Ishikawa (cell line): ENCODE data around the gene PCP4L1.

Source experiments
- CEBPB ChIP-seq: IDR thresholded peaks from 2 replicates; pipeline ENCODE4 v1.6.1; 2012
- CREB1 ChIP-seq: IDR thresholded peaks from 2 replicates; pipeline ENCODE4 v1.6.1; 2012; ENCODE audit warnings: low read depth
- EGR1 ChIP-seq: IDR thresholded peaks from 2 replicates; pipeline ENCODE4 v1.6.1; 2012
- EP300 ChIP-seq: IDR thresholded peaks from 2 replicates; pipeline ENCODE4 v1.6.1; 2012; ENCODE audit warnings: borderline replicate concordance
- FOXM1 ChIP-seq: IDR thresholded peaks from 2 replicates; pipeline ENCODE4 v1.6.1; 2012; ENCODE audit warnings: low read depth, borderline replicate concordance
- NFIC ChIP-seq: IDR thresholded peaks from 2 replicates; pipeline ENCODE4 v1.6.1; 2012
- RAD21 ChIP-seq: IDR thresholded peaks from 2 replicates; pipeline ENCODE4 v1.6.1; 2012; ENCODE audit warnings: low read depth
- TAF1 ChIP-seq: IDR thresholded peaks from 2 replicates; pipeline ENCODE4 v1.6.1; 2012; ENCODE audit warnings: low read depth, mild to moderate bottlenecking
- TCF12 ChIP-seq: IDR thresholded peaks from 2 replicates; pipeline ENCODE4 v1.6.1; 2012; ENCODE audit warnings: low read depth
- TEAD4 ChIP-seq: IDR thresholded peaks from 2 replicates; pipeline ENCODE4 v1.6.1; 2012
- YY1 ChIP-seq: IDR thresholded peaks from 2 replicates; pipeline ENCODE4 v1.6.1; 2012; ENCODE audit warnings: low read depth
- ZBTB7A ChIP-seq: IDR thresholded peaks from 2 replicates; pipeline ENCODE4 v1.6.1; 2012; ENCODE audit warnings: low read depth
- TF ChIP-seq, protein P1 (sequence below): IDR thresholded peaks from 2 replicates; pipeline ENCODE4 v1.6.1; 2012
- TF ChIP-seq, protein P2 (sequence below): IDR thresholded peaks from 2 replicates; pipeline ENCODE4 v1.6.1; 2012; ENCODE audit warnings: low read depth, mild to moderate bottlenecking
- TF ChIP-seq, protein P3 (sequence below): IDR thresholded peaks from 2 replicates; pipeline ENCODE4 v1.6.1; 2012

The PCP4L1 gene

DNA sequence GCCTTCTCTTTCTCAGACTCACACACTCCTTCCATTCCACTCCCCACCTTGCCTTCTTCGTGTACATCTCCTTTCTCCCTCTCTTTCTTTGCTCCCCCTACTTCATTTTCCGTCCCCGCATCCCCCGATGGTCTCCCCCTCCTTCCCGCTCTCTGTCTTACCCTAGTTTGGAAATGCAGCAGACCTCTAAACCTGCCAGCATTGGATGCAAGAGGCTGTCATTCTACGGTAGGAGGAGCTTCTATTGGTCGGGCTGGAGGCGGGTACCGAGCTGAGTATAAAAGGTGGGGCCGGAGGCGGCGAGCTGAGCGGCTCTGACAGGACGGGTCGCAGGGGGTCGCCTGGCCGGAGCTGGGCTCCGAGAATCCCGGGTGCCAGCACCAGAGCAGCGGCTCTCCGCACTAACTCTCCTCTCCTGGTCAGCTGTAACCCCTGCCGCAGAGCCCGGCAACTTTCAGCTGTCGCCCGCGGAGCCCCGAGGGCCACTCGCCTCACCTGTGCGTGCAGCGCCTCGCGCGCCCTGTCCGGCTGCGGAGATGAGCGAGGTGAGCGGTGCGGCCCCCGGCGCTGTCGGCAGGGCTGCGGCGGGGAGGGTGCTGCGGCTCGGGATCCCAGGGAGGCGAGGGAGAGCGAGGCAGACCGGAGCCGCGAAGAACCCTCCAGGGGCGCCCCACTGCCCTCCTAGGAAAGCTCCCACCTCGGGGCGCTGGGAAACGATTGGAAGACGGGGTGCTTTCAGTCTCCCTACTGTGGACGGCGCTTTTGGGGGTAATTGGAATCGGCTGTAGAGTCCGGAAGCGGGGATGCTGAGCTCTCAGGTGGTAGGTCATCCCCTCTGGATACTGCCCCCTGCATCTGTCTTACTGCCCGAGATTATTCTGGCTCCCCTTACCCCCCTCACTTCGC is at the start of gene PCP4L1:
TSS of gene PCP4L1 (plus strand) at position 307 of the 906 bp plus-strand sequence. CDS start at position 537, 230 bp downstream.
- TF ChIP-seq TAF1 (no peak), RAD21 (no peak), TCF12 (no peak), NFIC (no peak), YY1 (no peak), ZBTB7A (no peak)
- TF ChIP-seq, protein P1, sequence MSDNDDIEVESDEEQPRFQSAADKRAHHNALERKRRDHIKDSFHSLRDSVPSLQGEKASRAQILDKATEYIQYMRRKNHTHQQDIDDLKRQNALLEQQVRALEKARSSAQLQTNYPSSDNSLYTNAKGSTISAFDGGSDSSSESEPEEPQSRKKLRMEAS: no peak; the same call in 1 of the 2 replicates

DNA sequence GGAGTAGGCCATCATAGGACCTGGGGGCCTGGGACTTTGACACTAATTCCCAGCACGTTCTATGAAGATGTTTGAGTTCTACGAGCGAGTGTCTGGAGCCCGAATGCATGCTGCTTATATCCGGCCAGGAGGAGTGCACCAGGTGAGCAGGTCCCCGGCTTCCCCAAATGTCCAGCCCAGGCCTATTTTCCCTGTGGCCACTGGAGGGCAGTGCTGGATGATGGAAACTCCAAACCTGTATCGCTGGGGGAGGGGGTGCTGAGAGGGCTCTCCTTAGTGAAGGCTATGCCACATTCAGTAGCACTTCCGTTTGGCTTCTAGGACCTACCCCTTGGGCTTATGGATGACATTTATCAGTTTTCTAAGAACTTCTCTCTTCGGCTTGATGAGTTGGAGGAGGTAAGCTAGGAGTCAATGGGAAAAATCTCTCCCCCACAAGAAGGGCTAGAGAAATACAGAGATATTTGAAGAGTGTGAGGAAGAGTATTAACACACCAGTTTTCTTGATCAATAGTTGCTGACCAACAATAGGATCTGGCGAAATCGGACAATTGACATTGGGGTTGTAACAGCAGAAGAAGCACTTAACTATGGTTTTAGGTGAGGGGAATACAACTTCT is 48.6 kb upstream of the PCP4L1 start:
- TF ChIP-seq RAD21 (peak; percentile 78), CREB1 (no peak)

DNA sequence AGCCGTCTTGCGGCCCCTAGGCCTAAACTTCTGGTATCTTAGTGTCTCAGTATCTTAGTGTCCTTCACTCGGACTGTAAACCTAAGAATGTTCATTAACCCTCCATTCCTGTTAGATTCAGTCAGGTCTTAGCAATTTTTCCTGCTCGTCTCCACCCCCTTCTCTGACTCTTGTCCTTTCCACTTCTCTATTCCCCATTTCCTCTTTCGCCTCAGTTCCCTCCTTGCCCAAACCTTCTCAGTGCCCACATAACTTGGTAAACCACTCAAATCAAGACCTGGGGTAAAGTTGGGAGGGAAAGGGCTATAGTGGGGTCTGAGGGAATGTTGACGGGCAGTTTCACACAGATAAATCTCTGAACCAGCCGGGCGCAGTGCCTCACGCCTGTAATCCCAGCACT is 44.2 kb upstream of the PCP4L1 start:
- TF ChIP-seq, protein P2, sequence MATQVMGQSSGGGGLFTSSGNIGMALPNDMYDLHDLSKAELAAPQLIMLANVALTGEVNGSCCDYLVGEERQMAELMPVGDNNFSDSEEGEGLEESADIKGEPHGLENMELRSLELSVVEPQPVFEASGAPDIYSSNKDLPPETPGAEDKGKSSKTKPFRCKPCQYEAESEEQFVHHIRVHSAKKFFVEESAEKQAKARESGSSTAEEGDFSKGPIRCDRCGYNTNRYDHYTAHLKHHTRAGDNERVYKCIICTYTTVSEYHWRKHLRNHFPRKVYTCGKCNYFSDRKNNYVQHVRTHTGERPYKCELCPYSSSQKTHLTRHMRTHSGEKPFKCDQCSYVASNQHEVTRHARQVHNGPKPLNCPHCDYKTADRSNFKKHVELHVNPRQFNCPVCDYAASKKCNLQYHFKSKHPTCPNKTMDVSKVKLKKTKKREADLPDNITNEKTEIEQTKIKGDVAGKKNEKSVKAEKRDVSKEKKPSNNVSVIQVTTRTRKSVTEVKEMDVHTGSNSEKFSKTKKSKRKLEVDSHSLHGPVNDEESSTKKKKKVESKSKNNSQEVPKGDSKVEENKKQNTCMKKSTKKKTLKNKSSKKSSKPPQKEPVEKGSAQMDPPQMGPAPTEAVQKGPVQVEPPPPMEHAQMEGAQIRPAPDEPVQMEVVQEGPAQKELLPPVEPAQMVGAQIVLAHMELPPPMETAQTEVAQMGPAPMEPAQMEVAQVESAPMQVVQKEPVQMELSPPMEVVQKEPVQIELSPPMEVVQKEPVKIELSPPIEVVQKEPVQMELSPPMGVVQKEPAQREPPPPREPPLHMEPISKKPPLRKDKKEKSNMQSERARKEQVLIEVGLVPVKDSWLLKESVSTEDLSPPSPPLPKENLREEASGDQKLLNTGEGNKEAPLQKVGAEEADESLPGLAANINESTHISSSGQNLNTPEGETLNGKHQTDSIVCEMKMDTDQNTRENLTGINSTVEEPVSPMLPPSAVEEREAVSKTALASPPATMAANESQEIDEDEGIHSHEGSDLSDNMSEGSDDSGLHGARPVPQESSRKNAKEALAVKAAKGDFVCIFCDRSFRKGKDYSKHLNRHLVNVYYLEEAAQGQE: no peak
- no peak for TF ChIP-seq RAD21
- TF ChIP-seq YY1: no peak
- TF ChIP-seq FOXM1: no peak
- TF ChIP-seq EGR1: no peak
- no peak for TF ChIP-seq NFIC
- no peak for TF ChIP-seq TAF1
- TF ChIP-seq CREB1: no peak
- TF ChIP-seq TEAD4: no peak
- no peak for TF ChIP-seq ZBTB7A
- no peak for TF ChIP-seq CEBPB
- TF ChIP-seq, protein P1: no peak
- TF ChIP-seq, protein P3, sequence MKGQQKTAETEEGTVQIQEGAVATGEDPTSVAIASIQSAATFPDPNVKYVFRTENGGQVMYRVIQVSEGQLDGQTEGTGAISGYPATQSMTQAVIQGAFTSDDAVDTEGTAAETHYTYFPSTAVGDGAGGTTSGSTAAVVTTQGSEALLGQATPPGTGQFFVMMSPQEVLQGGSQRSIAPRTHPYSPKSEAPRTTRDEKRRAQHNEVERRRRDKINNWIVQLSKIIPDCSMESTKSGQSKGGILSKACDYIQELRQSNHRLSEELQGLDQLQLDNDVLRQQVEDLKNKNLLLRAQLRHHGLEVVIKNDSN: no peak

DNA sequence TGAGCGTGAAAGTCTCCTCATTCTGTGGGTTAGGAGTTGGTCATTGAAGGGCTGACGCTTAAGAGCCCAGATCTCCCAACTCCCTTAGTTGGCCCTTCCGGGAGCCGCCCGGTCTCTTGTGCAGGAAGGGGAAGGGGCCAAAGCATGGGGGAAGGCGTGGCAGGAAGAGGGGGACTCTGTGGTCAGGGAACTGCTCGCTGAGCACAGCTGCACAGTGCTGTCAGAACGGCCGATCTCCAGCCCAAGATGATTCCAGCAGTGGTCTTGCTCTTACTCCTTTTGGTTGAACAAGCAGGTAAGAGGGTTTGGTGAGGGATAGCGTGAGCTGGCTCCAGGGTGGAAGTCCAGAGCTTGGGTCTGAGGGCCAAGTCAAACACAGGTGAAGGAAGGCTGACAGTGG is 43.5 kb upstream of the PCP4L1 start, which contains the start of gene FCER1G:
TSS of gene FCER1G (plus strand) at position 220 of the 400 bp plus-strand sequence. CDS start at position 247, 27 bp downstream.
- TF ChIP-seq, protein P1: no peak
- TF ChIP-seq, protein P3: no peak
- TF ChIP-seq EP300 (no peak), EGR1 (no peak), YY1 (no peak), ZBTB7A (no peak), RAD21 (no peak), CEBPB (no peak)

DNA sequence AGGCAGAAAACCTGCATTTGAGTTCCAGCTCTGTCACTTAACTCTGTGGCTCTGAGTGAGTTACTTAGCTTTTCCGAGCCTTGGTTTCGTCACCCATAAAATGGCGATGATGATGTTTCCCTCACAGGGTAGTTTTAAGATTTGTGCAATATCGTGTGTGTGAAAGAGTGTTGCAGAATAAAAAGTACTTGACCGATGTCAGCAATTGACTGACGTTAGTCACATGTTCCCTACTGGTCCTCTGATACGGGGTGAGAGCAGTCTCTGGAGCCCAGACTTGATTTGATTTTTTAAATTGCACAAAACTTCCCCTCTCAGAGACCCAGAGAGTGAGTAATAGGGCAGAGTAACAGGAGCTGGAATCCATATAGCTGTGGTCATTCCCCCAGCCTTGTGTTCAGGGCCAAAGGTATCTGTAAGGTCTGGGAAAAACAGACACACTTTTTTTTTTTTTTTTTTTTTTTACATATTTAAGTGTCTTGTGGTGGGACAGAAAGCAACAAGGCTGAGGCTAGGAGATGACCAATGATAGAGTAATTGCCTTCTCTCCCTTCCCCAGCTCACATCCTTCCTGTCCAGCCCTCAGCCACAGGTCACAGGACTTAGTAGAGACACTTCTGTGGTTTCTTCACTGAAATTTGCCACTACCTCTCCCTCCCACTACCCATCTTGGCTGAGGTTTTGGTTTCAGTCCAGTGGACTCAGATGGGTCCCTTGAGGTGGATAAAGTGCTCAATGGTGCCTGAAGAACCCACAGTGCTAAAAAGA is 41.4 kb upstream of the PCP4L1 start:
- TF ChIP-seq EP300 (no peak), CEBPB (no peak), TEAD4 (no peak), FOXM1 (no peak), TAF1 (no peak), TCF12 (no peak), ZBTB7A (no peak), YY1 (no peak), NFIC (no peak)
- TF ChIP-seq, protein P2: no peak
